B cell (primary cell): ENCODE results near the gene ARMC5. TPM values are rescaled to one million over a fixed set of nuclear protein-coding genes. Genes with fewer than 3 reads are reported as not detected.

Source experiments
- ATAC-seq: fragments of 200-7000 bp; cut with Tn5 transposase; one replicate; pipeline ENCODE4 v1.10.0; 2021; ENCODE audit warnings: low read depth, mild to moderate bottlenecking, moderate number of reproducible peaks, moderate library complexity
- CTCF ChIA-PET: fragments of 350-600 bp; sonication (Branson Sonifier 250); formaldehyde crosslinking; loops from one replicate; lab custom pipeline; 2021; ENCODE audit warnings: antibody characterized with exemption, inconsistent platforms; lab: Charles Lee
- POLR2A ChIA-PET: fragments of 350-600 bp; sonication (Branson Sonifier 250); formaldehyde crosslinking; loops from one replicate; lab custom pipeline; 2021; ENCODE audit warnings: antibody characterized with exemption; lab: Charles Lee
- DNase-seq: peaks from one replicate; pipeline ENCODE4 v3.0.0; 2013
- H2AFZ ChIP-seq: 2 replicates; pipeline ENCODE4 v1.6.1; 2012; ENCODE audit warnings: mild to moderate bottlenecking, low read depth, low read length; ENCODE audit not compliant: insufficient read depth, poor library complexity, severe bottlenecking
- H3K27ac ChIP-seq, 2 donors: 1 replicate in 1 of 2; 2 replicates in 1 of 2; pipeline ENCODE4 v1.5.1; 2012 to 2013; ENCODE audit warnings: low read length in 2 of 2, mild to moderate bottlenecking in 2 of 2, moderate library complexity in 1 of 2
- H3K27me3 ChIP-seq, 4 experiments: fragments of 200-600 bp in 1 of 4; sonication (generic) in 1 of 4; replicated peaks in 1 of 4; 1 replicate in 2 of 4; 2 replicates in 2 of 4; pipeline versions ENCODE4 v1.6.1 to v1.7.0; 2013 to 2016; ENCODE audit warnings: low read length in 3 of 4, mild to moderate bottlenecking in 2 of 4, mixed read lengths in 1 of 4, moderate library complexity in 1 of 4; ENCODE audit not compliant: insufficient read depth in 4 of 4, control insufficient read depth in 3 of 4; ENCODE audit errors: control extremely low read depth in 1 of 4
- H3K36me3 ChIP-seq, 2 experiments: replicated peaks in 1 of 2; 1 replicate in 1 of 2; 2 replicates in 1 of 2; pipeline versions ENCODE4 v1.6.1 to v1.7.1; 2013; ENCODE audit warnings: low read length in 1 of 2; ENCODE audit not compliant: insufficient read depth in 2 of 2, control insufficient read depth in 1 of 2; ENCODE audit errors: control extremely low read depth in 1 of 2, extremely low read depth in 1 of 2
- H3K4me1 ChIP-seq, 2 donors: fragments of 200-600 bp in 1 of 2; sonication (generic) in 1 of 2; 1 replicate in 1 of 2; 2 replicates in 1 of 2; pipeline versions ENCODE4 v1.5.1 to v1.6.1; 2013 to 2017; ENCODE audit warnings: low read length in 2 of 2; ENCODE audit not compliant: control insufficient read depth in 2 of 2, insufficient read depth in 2 of 2
- H3K4me2 ChIP-seq: replicated peaks from 2 replicates; pipeline ENCODE3; 2012; ENCODE audit warnings: mild to moderate bottlenecking, low read depth, low read length; ENCODE audit not compliant: poor library complexity, severe bottlenecking
- H3K4me3 ChIP-seq, 5 experiments: fragments of 200-600 bp in 1 of 5; sonication (generic) in 1 of 5; 1 replicate in 3 of 5; 2 replicates in 2 of 5; pipeline versions ENCODE4 v1.5.1 to v1.7.0; 2011 to 2016; ENCODE audit warnings: low read length in 4 of 5, mild to moderate bottlenecking in 4 of 5, low read depth in 2 of 5, control low read depth in 1 of 5, moderate library complexity in 1 of 5; ENCODE audit not compliant: insufficient read depth in 1 of 5; ENCODE audit errors: control extremely low read depth in 1 of 5, extremely low read depth in 1 of 5
- H3K79me2 ChIP-seq: fragments of 200-600 bp; sonication (generic); one replicate; pipeline ENCODE4 v1.6.0; 2016; ENCODE audit warnings: low read length; ENCODE audit not compliant: control insufficient read depth, insufficient read depth
- H3K9ac ChIP-seq: fragments of 200-600 bp; sonication (generic); 2 replicates; pipeline ENCODE4 v1.6.1; 2017; ENCODE audit warnings: mild to moderate bottlenecking, low read length, moderate library complexity
- H3K9me3 ChIP-seq, 3 donors: one replicate each; pipeline versions ENCODE4 v1.6.1 to v1.7.1; 2013; ENCODE audit warnings: low read length in 2 of 3; ENCODE audit not compliant: control insufficient read depth in 2 of 3, insufficient read depth in 1 of 3; ENCODE audit errors: control extremely low read depth in 1 of 3
- H4K20me1 ChIP-seq: 2 replicates; pipeline ENCODE4 v1.6.0; 2012; ENCODE audit warnings: mild to moderate bottlenecking, low read length; ENCODE audit not compliant: insufficient read depth, control insufficient read depth, poor library complexity, severe bottlenecking
- H3K27ac Mint-ChIP-seq: one replicate; pipeline ENCODE4 v1.8.0; 2021; ENCODE audit warnings: mixed read lengths
- H3K27me3 Mint-ChIP-seq: one replicate; pipeline ENCODE4 v1.8.0; 2021; ENCODE audit warnings: mixed read lengths
- H3K4me1 Mint-ChIP-seq: one replicate; pipeline ENCODE4 v1.8.0; 2021; ENCODE audit warnings: mixed read lengths
- H3K4me3 Mint-ChIP-seq: one replicate; pipeline ENCODE4 v1.8.0; 2021; ENCODE audit warnings: mixed read lengths
- H3K9me3 Mint-ChIP-seq: one replicate; pipeline ENCODE4 v1.8.0; 2022; ENCODE audit warnings: mixed read lengths; ENCODE audit not compliant: insufficient read depth
- CTCF ChIP-seq: fragments of 200-600 bp; IDR thresholded peaks from one replicate; pipeline ENCODE4 v1.8.0; 2022; ENCODE audit warnings: antibody characterized with exemption, mild to moderate bottlenecking
- EZH2 ChIP-seq: IDR thresholded peaks from 2 replicates; pipeline ENCODE4 v1.6.1; 2012; ENCODE audit warnings: borderline replicate concordance, low read depth, mild to moderate bottlenecking, moderate library complexity, low read length; ENCODE audit not compliant: insufficient read depth, poor library complexity, severe bottlenecking
- WGBS: methylation state at CpG from one replicate; pipeline ENCODE4 v1.1.5; 2013; ENCODE audit warnings: missing lambda C conversion rate; ENCODE audit not compliant: insufficient coverage; 5-methylcytosine and 5-hydroxymethylcytosine counted together
- intact Hi-C: fragments of 100-400 bp; cut with micrococcal nuclease; formaldehyde crosslinking; loops from one replicate; pipeline ENCODE4 v1.10.0; 2022
- polyA plus RNA-seq: library from polyadenylated mRNA; depleted of rRNA; stranded (reverse); fragments of >200 nt; gene quantifications from 2 replicates; pipeline ENCODE4 v1.2.3, GENCODE V29; 2012
- total RNA-seq, 2 donors: library from RNA; stranded (reverse); fragments of 120-200 nt in 1 of 2; gene quantifications; 1 replicate in 1 of 2; 2 replicates in 1 of 2; pipeline versions ENCODE4 v1.2.3 to v1.2.4, GENCODE V29; 2013 to 2022

The ARMC5 gene
- total and polyA plus RNA-seq, 2 donors (not counting 1 experiment from before 2014, with no cell fraction given) = 11.7 to 15.4 TPM

GRCh38 chr16:31410082-31410481 lies 49.2 kb upstream of the ARMC5 start:
- no peak for TF ChIP-seq EZH2
- TF ChIP-seq CTCF = no peak
- ATAC-seq = no peak
- no peak for DNase-seq
- H3K27ac ChIP-seq = no peak overlapping the region
- no peak overlapping the region for H2AFZ ChIP-seq
- no peak overlapping the region for H3K4me3 Mint-ChIP-seq
- H3K27me3 Mint-ChIP-seq = peaks cover 5% of the 10 kb centered on the region
- 99% methylated on average over 8 of the region's 9 CpGs for WGBS
- no peaks in the 10 kb centered on the region for H3K79me2 ChIP-seq
- peaks cover 0 to 5% of the 10 kb centered on the region in 2 donors for H3K4me1 ChIP-seq
- H4K20me1 ChIP-seq = no peaks in the 10 kb centered on the region
- POLR2A ChIA-PET = no interaction called here
- no peak overlapping the region for H3K9ac ChIP-seq
- H3K36me3 ChIP-seq = no peaks in the 10 kb centered on the region
- no peaks in the 10 kb centered on the region for H3K9me3 Mint-ChIP-seq
- H3K27ac Mint-ChIP-seq = no peak overlapping the region
- H3K4me3 ChIP-seq = no peak overlapping the region
- H3K27me3 ChIP-seq = no peaks in the 10 kb centered on the region
- H3K4me2 ChIP-seq = no peak overlapping the region
- H3K4me1 Mint-ChIP-seq = peaks cover 15% of the 10 kb centered on the region
- intact Hi-C loops = no loop called here
- no peaks in the 10 kb centered on the region for H3K9me3 ChIP-seq
- CTCF ChIA-PET = no interaction called here

DNA sequence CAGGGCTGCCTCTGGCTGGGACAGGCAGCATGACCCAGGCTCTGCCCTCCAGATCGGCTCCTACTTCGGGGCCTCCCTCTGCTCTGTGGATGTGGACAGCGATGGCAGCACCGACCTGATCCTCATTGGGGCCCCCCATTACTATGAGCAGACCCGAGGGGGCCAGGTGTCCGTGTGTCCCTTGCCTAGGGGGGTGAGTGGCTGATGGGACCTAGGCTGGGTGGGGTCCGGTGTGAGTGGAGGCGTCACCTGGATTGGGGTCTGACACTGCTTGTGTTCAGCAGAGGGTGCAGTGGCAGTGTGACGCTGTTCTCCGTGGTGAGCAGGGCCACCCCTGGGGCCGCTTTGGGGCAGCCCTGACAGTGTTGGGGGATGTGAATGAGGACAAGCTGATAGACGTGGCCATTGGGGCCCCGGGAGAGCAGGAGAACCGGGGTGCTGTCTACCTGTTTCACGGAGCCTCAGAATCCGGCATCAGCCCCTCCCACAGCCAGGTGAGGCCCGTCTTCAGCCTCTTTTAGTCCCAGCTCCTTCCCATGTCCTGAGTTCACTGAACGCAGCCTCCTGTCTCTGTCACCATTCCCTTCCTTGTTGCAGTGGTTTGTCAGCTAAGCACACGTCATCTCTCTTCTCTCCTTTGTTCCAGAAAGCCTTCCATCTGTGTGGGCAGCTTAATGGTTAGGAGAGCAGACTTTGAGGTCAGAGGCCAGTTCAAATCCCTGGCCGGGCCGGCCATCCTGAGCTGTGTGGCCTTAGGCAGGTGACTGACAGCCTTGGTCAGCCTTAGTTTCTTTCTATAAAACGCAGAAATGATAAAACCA lies 48.1 kb upstream of the ARMC5 start:
- Histone ChIP-seq H3K4me1 (peaks cover 0 to 5% of the 10 kb centered on the region in 2 donors), H3K36me3 (no peaks in the 10 kb centered on the region), H3K9ac (no peak overlapping the region), H3K27me3 (no peaks in the 10 kb centered on the region), H3K9me3 (no peaks in the 10 kb centered on the region), H3K4me3 (no peak overlapping the region), H2AFZ (no peak overlapping the region), H3K79me2 (no peaks in the 10 kb centered on the region), H3K27ac (no peak overlapping the region), H4K20me1 (no peaks in the 10 kb centered on the region), H3K4me2 (no peak overlapping the region)
- ATAC-seq = no peak
- Mint-ChIP-seq H3K27ac (no peak overlapping the region), H3K9me3 (no peaks in the 10 kb centered on the region), H3K4me1 (peaks cover 17% of the 10 kb centered on the region), H3K4me3 (no peak overlapping the region), H3K27me3 (peaks cover 13% of the 10 kb centered on the region)
- intact Hi-C loops = no loop called here
- no peak for DNase-seq
- POLR2A ChIA-PET = no interaction called here
- no peak for TF ChIP-seq EZH2
- no peak for TF ChIP-seq CTCF
- WGBS = 83% methylated on average over 18 of the region's 22 CpGs
- CTCF ChIA-PET = no interaction called here
